NCI-H187 (cell line): ENCODE measurements around the gene DHX32.
"Not testable (repeated sequence)": the region's sequence is repeated elsewhere in the genome, so short reads cannot be mapped to it uniquely, and the experiment has no call there.

Experiments used
- DNase-seq, 2 experiments: peaks; one replicate each; lab custom pipeline; 2025; lab: John Stamatoyannopoulos, UW

DHX32 gene, protein sequence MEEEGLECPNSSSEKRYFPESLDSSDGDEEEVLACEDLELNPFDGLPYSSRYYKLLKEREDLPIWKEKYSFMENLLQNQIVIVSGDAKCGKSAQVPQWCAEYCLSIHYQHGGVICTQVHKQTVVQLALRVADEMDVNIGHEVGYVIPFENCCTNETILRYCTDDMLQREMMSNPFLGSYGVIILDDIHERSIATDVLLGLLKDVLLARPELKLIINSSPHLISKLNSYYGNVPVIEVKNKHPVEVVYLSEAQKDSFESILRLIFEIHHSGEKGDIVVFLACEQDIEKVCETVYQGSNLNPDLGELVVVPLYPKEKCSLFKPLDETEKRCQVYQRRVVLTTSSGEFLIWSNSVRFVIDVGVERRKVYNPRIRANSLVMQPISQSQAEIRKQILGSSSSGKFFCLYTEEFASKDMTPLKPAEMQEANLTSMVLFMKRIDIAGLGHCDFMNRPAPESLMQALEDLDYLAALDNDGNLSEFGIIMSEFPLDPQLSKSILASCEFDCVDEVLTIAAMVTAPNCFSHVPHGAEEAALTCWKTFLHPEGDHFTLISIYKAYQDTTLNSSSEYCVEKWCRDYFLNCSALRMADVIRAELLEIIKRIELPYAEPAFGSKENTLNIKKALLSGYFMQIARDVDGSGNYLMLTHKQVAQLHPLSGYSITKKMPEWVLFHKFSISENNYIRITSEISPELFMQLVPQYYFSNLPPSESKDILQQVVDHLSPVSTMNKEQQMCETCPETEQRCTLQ

DNA sequence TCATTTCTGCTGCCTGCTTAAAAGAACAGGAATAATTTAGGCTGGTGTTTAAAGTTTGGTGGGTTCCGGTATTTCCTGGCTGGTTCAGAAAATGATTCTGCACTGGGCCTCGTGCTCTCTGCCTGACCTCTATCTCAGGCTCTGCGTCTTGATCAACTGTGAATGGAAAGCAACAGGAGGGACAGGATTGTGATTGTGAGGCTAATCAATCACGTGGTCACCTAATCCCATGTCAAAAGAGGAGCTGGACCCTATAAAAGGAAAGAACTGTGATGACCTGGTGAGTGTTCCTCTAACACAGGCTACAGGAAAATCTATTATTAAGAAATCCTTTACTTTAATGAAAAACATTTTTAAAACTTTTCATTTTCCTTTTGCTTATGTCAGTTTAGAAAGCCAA, at the start of gene DHX32:
Gene DHX32 (minus strand): TSS at position 101 of the 400 bp plus-strand sequence. CDS start 468 bp downstream, outside the sequence.
- DNase-seq, result no peak

DNA sequence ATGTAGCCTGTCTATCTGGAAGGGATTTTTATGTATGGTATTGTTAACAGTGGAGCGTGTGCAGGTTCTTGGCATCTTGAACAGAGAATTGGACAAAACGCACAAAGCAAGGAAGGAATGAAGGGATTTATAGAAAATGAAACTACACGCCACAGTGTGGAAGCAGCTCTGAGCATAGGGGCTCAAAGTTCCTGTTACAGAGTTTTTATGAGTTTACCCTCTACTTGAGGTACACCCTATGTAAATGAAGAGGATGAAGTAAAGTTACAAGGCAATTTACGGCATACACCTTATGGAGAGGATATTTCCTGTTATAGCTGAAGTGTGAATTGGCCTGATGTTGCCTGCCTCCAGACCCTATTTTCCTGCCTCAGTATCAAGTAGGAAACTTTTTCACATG, 48.5 kb upstream of the DHX32 start:
- DNase-seq, result no peak

DNA sequence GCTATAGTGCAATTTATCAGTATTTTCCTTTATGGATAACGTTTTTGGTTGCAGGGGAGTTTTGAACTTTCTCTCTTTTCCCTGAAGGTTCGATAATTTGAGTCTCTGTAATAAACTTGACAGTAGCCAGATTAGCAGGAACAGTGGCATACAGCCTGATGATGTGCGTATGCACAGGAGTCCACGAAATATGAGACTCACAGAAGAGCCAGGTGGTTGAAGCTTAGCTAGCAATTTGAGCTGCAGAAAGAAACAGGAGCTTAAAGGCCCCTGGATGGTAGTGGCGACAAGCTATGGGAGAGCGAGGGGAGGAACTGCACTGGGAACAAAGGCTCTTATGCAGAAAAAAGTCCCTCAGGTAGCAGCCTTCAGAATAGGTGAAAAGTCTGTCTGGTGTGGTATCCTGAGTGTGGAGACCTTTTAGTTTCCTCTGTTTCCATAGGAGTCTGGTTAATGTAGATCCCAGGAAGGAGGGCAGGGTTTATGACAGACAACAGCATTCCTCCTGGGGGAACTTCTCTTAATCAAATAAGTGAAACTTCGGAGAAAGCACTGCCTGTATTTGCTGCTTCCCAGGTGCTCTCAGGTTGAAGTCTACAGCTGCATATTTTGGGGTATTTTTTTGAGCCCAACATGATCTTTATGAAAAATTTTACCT, 48.0 kb upstream of the DHX32 start:
- DNase-seq, result no peak

DNA sequence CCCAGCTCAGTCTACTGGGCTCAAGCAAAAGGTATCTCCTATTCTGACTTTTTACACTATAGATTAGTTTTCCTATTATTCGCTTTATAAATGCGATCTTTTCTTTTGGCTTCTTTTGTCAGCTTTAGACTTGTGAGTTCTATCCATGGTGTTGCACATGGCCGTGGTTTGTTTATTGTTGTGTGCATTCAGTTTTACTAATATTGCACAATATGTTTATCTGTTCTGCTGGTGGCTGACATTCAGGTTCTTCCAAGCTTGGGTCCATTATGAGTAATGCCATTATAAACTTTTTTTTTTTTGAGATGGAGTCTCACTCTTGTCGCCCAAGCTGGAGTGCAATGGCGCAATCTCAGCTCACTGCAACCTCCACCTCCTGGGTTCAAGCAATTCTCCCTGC, 46.2 kb upstream of the DHX32 start:
- not testable (repeated sequence) for DNase-seq

DNA sequence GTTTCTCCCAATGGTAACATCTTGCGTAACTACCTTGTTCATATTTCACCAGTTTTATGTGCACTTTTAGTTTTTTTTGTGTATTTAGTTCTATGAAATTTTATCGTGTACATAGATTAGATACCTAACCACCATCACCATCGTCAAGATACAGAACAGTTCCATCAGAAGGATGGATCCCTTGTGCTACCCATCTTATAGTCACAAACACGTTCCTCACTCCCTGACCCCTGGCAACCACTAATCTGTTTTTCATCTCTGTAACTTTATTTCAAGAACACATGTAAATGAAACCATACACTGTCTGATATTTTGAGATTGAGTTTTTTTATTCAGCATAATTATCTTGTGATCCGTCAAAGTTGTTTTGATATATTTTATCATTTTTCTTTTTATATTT, 45.2 kb upstream of the DHX32 start:
- DNase-seq, result no peak

DNA sequence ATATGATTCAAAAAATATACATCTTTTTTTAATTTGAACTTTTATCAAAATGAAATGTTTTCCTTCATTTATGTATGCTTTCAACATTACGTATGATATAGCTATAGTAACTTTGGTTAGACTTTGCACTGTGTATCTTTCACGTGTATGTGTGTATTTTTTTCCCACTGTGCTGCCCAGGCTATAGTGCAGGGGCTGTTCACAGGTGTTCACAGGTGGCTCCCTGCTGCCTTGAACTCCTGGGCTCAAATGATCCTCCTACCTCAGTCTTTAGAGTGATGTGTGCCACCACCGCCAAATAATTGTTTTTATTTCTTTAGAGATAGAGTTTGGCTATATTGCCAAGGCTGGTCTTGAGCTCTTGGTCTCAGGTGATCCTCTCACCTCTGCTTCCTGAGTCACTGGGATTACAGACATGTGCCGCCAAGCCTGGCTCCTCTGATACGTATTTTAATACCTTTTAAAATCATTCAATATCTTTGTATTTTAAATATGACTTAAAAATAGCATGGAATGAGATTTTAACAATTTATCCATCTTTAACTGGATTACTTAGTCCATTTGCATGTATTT, 44.3 kb upstream of the DHX32 start:
- DNase-seq, result no peak

DNA sequence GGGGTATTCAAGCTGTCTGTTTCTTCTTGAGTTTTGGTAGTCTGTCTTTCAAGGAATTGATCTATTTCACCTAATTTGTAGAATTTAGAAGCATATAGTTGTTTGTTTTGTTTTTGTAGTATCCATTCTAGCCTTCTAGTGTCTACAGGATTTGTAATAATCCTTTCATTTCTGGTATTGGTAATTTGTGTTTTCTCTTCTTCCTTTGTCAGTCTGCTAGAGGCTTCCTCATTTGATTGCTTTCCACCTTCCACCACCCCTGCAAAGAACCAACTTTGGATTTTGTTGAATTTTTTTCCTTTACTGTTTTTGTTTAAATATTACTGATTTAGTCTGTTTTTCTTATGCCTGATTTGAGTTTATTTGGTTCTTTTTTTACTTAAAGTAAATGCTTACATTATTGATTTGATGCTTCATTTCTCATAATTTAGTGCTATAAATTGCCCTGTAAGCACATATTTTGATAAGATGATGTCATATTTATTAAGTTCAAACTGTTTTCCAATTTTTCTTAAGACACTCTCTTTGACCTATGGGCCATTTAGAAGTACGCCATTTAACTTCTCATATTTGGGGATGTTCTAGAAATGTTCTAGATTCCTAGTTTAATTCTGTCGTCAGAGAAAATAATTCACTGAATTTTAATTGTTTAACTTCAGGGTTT, 40.7 kb upstream of the DHX32 start:
- not testable (repeated sequence) for DNase-seq

DNA sequence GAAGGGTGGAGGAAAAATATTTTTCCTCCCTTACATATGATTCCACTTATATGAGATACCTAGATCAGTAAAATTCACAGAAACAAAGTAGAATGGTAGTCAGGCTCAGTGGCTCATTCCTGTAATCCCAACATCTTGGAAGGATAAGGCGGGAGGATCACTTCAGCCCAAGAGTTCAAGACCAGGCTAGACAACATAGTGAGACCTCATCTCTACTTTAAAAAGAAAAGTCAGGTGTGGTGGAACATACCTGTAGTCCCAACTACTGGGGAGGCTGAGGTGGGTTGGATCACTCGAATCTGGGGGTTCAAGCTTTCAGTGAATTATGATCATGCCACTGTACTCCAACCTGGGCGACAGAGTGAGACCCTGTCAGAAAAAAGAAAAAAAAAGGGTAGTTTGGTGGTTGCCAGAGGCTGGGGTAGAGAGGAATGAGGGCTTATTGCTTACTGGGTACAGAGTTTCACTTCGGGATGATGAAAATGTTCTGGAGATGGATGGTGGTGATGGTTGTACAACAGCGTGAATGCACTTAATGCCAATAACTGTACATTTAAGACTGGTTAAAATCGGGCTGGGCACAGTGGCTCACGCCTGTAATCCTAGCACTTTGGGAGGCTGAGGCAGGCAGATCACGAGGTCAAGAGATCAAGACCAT, 36.7 kb upstream of the DHX32 start:
- not testable (repeated sequence) for DNase-seq

DNA sequence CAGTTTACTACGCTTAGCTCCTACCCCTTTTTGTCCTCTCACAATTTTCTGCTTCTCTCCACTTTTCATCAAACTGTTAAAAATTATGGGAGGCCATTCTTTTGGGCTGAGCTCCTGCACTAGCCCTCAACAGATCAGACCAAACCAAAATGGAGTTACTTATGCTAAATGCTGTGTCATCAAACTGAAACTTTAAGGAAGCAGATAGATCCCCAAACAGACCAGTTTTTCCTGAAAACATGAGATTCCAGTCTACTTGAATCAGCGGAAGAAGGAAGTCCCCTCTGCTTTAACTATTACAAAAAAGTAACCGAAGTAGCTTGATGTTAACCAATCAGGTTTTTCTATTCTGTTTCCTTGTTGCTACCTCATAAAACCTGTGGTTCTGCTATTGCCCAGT, 35.9 kb upstream of the DHX32 start:
- no peak for DNase-seq

DNA sequence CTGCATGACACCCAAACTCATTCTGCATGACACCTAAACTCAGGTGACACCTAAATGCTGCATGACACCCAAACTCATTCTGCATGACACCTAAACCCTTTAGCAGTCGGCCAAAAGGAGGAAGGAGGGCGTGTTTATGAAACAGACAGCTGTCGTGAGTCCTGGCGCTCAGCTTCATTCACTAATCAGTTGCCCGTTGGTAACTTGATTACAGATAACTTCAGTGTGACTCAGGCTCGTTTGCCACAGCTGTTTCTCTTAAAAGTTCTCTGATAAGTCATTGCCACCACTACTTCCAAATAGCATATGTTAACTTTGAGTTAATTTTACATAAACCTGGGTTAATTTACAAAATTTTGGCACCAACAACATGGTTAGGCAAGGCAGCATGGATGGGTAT, 32.2 kb upstream of the DHX32 start:
- DNase-seq, result not testable (repeated sequence)

DNA sequence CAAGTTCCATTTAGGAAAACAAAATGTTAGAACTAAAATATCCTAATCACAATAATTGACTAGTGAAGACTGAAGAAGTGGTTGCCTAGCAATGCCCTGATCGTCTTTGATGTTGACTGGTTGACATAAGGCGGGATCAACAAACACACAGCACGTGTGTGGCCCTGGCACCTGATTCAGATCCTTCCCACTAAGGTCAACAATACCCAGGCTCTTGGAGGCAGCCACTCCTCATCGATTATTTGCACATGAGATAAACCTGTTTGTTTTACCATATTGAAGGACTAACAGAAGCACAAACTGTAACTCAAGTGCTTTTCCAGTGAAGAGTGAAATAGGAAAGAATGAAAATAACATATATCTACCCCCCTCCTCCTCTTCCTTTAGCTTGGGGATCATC, 30.9 kb upstream of the DHX32 start:
- no peak for DNase-seq

DNA sequence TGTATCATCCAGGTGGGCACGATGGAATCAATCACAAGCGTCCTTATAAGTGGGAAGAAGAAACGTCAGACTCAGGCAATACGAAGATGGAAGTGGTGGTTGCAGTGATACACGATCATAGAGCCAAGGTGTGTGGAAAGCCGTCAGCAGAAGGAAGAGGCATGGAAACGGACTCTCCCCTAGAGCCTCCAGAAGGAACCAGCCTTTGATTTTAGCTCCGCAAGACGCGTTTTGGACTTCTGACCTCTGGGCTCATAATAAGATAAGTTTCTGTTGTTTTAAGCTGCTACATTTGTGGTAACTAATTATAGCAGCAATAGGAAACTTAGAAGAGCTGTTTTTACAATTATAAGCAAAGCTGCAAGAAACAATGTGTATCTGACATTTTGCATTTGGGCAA, 30.1 kb upstream of the DHX32 start:
- no peak for DNase-seq

DNA sequence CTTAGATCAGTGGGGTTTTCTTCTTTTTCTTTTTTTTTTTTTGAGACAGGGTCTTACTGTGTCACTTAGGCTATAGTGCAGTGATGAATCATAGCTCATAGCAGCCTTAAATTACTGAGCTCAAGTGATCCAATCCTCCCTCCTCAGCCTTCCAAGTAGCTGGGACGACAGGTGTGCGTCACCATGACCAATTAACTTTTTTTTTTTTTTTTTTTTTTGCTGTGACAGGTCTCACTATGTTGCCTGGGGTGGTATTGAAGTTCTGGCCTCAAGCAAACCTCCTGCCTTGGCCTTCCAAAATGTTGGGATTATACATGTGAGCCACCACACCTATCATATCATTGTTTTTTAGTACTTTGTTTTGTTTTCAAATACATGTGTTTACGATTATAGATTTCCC, 28.4 kb upstream of the DHX32 start:
- DNase-seq, result not testable (repeated sequence)

DNA sequence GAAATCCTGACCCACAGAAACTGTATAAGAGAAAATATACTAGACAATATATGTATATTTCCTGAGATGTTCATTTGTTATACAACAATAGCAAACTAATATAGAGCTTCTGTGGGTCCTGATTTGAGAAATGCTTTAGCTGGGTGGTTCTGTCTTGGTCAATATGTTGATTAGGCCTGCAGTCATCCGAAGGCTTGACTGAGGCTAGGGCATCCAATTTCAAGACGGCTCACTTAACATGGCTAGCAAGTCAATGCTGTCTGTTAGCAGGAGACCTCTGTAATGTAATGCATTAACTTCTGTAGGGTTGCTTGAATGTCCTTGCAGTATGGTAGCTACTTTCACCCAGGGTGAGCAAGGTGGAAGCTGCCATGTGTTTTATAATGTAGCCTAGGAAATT, 27.7 kb upstream of the DHX32 start:
- DNase-seq, result not testable (repeated sequence)

DNA sequence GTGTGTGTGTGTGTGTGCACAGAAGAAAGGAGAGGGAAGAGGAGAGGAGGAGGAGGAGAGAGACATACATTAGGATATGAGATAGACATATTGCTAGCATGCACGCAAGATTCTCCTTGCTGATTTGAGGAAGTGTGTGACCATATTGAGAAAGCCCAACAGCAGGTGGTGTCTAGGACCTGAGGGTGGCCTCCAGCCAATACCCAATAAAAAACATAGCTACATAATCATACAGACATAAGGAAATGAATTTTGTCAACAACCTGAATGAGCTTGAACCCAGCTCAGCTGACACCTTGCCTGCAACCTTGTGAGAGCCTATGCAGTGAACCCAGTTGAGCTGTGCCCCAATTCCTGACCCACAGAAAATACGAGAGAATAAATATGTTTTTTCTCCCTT, 26.5 kb upstream of the DHX32 start:
- DNase-seq, result not testable (repeated sequence)

DNA sequence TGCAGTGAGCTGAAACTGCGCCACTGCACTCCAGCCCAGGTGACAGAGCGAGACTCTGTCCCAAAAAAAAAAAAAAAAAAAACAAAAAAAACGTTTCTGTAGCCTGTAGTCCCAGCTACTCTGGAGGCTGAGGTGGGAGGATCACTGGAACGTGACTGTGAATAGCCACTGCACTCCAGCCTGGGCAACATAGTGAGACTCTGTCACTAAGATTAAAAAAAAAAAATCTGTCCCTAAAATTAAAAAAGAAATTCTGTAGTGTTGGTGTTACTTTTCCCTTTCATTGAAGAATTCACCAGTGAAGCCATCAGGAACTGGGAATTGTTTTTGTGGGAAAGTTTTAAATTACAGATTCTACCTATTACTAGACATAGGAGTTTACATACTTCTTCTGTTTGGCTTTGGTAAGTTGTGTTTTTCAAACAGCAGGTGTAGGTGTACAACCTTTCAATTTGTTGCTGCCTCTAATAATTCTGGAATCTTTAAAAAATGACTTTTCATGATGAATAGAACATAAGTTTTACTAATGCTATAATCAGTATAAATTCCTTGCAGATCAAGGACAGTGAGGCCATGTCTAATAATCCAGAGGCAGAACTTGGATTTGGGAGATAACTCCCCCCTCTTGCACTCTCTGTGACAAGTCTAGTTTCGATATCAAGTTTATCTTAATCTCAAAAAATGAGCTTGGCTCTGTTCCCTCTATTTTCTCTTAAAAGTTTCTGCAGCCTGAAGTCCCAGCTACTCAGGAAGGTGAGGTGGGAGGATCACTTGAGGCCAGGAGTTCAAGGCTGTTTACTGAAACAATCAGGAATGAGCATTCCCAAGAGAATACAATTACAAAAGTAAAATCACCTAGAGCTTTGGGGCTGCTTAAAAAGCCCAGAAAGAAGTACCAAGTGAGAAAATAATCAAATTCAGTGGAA, 24.2 kb upstream of the DHX32 start:
- DNase-seq, result not testable (repeated sequence)

DNA sequence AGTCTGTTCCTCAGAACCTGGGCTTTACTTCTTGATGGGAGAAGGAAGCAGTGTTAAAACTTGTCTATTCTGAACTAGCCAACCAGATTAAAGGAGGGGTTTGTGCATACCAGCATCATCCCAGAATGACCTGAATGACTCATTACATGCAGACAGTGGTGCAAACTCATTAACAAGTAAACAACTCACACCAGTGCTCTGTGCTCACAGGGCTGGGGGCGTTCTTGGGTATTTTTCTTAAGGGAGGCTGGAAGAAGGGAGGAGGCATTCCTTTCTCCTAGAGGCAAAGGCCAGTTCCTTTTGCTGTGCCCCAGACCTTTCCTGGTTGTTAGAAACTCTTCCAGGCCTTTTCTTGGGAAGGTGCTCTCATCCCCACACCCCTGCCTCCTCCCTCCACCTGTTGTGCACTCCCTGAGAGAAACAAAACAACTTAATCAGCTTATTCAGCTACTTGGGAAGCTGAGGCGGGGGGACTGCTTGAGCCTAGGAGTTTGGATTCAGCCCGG, 22.1 kb upstream of the DHX32 start:
- DNase-seq, result not testable (repeated sequence)

DNA sequence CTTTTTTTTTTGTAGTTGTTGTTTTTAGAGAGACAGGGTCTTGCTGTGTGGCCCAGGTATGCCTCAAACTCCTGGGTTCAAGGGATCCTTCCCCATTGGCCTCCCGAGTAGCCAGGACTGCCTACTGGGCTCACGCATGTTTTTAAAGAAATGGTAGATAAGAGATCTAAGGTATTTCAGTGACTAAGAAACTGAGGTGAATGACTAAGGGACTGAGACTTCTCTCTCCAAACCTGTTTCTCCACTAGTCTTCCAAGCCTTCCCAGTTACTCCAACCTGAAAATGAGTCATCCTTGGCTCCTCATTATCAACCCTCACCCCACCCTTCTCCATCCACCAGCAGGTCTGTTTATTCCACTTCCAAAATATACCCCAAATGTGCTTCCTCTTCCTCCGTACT, 19.9 kb upstream of the DHX32 start:
- not testable (repeated sequence) for DNase-seq

DNA sequence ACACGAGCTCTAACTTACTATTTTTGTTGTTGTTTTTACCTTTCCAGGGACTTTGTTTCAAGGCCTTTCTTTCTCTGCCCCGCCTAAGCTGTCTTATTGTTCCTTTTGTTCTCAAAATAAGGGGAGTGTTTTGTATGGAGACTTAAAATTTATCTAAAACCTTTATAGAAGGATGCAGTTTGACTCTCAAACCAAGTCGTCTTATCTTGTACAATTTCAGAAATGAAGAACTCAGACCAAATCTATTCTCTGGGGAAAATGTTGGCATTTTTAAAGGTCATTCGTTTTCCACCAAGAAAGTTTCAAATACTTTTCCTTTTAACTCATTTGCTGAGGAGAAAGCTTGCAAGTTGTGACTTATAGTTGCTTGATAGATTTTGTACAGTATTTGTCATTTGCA, 16.2 kb upstream of the DHX32 start:
- not testable (repeated sequence) for DNase-seq
